IMR-90 (cell line): Measurements from ENCODE around the gene MICB. TPM values are rescaled to one million over a fixed set of nuclear protein-coding genes. Genes with fewer than 3 reads are reported as not detected.

Source experiments
- ATAC-seq: fragments of 200-7000 bp; cut with Tn5 transposase; 2 replicates; pipeline ENCODE4 v1.9.1; 2020; ENCODE audit warnings: low read depth, mild to moderate bottlenecking, moderate library complexity
- BruUV-seq: library from RNA; stranded (reverse); fragments of 400-500 nt; replicated peaks from 2 replicates; lab custom pipeline; 2021; lab: Mats Ljungman, UMichigan
- CTCF ChIA-PET: fragments of 300-600 bp; formaldehyde crosslinking; extraction: SDS; loops from one replicate; lab custom pipeline; 2021; ENCODE audit warnings: antibody characterized with exemption; lab: Yijun Ruan, JAX
- POLR2A ChIA-PET: fragments of 300-600 bp; sonication (Branson Sonifier 250); formaldehyde crosslinking; loops from one replicate; lab custom pipeline; 2022; ENCODE audit warnings: antibody characterized with exemption; ENCODE audit not compliant: unreplicated experiment; lab: Charles Lee
- DNase-seq: peaks from one replicate; pipeline ENCODE4 v3.0.0; 2013
- H2AFZ ChIP-seq: replicated peaks from 2 replicates; pipeline ENCODE3; 2013; ENCODE audit warnings: low read length, mild to moderate bottlenecking; ENCODE audit not compliant: poor library complexity
- H2AK5ac ChIP-seq: 2 replicates; pipeline ENCODE4 v1.6.1; 2013; ENCODE audit warnings: low read depth, low read length, inconsistent platforms
- H2AK9ac ChIP-seq: replicated peaks from 2 replicates; pipeline ENCODE3; 2013; ENCODE audit warnings: mild to moderate bottlenecking, low read depth, low read length, moderate library complexity; ENCODE audit not compliant: poor library complexity
- H2BK120ac ChIP-seq: 2 replicates; pipeline ENCODE4 v1.6.1; 2013; ENCODE audit warnings: low read depth, low read length, inconsistent platforms
- H2BK15ac ChIP-seq: 3 replicates; pipeline ENCODE4 v1.6.1; 2013; ENCODE audit warnings: low read depth, low read length, inconsistent platforms
- H2BK20ac ChIP-seq: 2 replicates; pipeline ENCODE4 v1.6.1; 2013; ENCODE audit warnings: low read depth, mild to moderate bottlenecking, inconsistent platforms, low read length, moderate library complexity
- H2BK5ac ChIP-seq: 2 replicates; pipeline ENCODE4 v1.6.1; 2013; ENCODE audit warnings: mild to moderate bottlenecking, low read depth, low read length, inconsistent platforms; ENCODE audit not compliant: poor library complexity, severe bottlenecking
- H3K14ac ChIP-seq: replicated peaks from 2 replicates; pipeline ENCODE4 v1.6.1; 2013; ENCODE audit warnings: low read depth, low read length, inconsistent platforms
- H3K18ac ChIP-seq: 2 replicates; pipeline ENCODE4 v1.6.1; 2013; ENCODE audit warnings: low read depth, low read length, control low read depth
- H3K23ac ChIP-seq: 2 replicates; pipeline ENCODE4 v1.6.1; 2013; ENCODE audit warnings: low read depth, low read length, inconsistent platforms
- H3K27ac ChIP-seq: 2 replicates; pipeline ENCODE4 v1.5.1; 2013; ENCODE audit warnings: mild to moderate bottlenecking, control low read depth, low read length; ENCODE audit not compliant: insufficient read depth
- H3K27me3 ChIP-seq: 2 replicates; pipeline ENCODE4 v1.6.1; 2013; ENCODE audit warnings: low read length; ENCODE audit not compliant: control insufficient read depth, insufficient read depth
- H3K36me3 ChIP-seq: 2 replicates; pipeline ENCODE4 v1.6.1; 2013; ENCODE audit warnings: low read length, mixed read lengths; ENCODE audit not compliant: control insufficient read depth, insufficient read depth
- H3K4ac ChIP-seq: 2 replicates; pipeline ENCODE4 v1.6.1; 2013; ENCODE audit warnings: low read depth, low read length, inconsistent platforms
- H3K4me1 ChIP-seq: 2 replicates; pipeline ENCODE4 v1.6.1; 2013; ENCODE audit warnings: low read length, mixed read lengths; ENCODE audit not compliant: control insufficient read depth, insufficient read depth
- H3K4me2 ChIP-seq: 2 replicates; pipeline ENCODE4 v1.6.1; 2013; ENCODE audit warnings: low read depth, mild to moderate bottlenecking, control low read depth, low read length, moderate library complexity
- H3K4me3 ChIP-seq: 2 replicates; pipeline ENCODE4 v1.5.1; 2013; ENCODE audit warnings: low read depth, mild to moderate bottlenecking, control low read depth, low read length, moderate library complexity; ENCODE audit not compliant: insufficient read depth
- H3K56ac ChIP-seq: 2 replicates; pipeline ENCODE4 v1.6.1; 2013; ENCODE audit warnings: low read length, inconsistent platforms; ENCODE audit not compliant: insufficient read depth; ENCODE audit errors: extremely low read depth
- H3K79me1 ChIP-seq, 2 experiments: 2 replicates each; pipeline ENCODE4 v1.6.1; 2013; ENCODE audit warnings: low read length in 2 of 2, inconsistent platforms in 1 of 2, low read depth in 1 of 2
- H3K9ac ChIP-seq: 2 replicates; pipeline ENCODE4 v1.6.1; 2013; ENCODE audit warnings: low read depth, low read length, control low read depth
- H3K9me1 ChIP-seq: 2 replicates; pipeline ENCODE4 v1.6.1; 2013; ENCODE audit warnings: low read length, inconsistent platforms; ENCODE audit not compliant: insufficient read depth
- H3K9me3 ChIP-seq: 2 replicates; pipeline ENCODE4 v1.6.1; 2013; ENCODE audit warnings: low read length; ENCODE audit not compliant: control insufficient read depth, insufficient read depth
- H4K20me1 ChIP-seq: 2 replicates; pipeline ENCODE4 v1.6.1; 2013; ENCODE audit warnings: low read length, inconsistent platforms; ENCODE audit not compliant: insufficient read depth
- H4K5ac ChIP-seq: 2 replicates; pipeline ENCODE4 v1.6.1; 2013; ENCODE audit warnings: mild to moderate bottlenecking, low read depth, low read length, control low read depth
- H4K8ac ChIP-seq, 2 experiments: 2 replicates each; pipeline ENCODE4 v1.6.1; 2013; ENCODE audit warnings: low read depth in 2 of 2, low read length in 2 of 2, control low read depth in 1 of 2, inconsistent platforms in 1 of 2
- H4K91ac ChIP-seq: 2 replicates; pipeline ENCODE4 v1.6.1; 2013; ENCODE audit warnings: low read depth, low read length, inconsistent platforms; ENCODE audit not compliant: insufficient read depth
- BHLHE40 ChIP-seq: fragments of 150-350 bp; IDR thresholded peaks from 2 replicates; pipeline ENCODE4 v1.6.1; 2016; ENCODE audit warnings: mild to moderate bottlenecking, low read depth, low read length
- CEBPB ChIP-seq: IDR thresholded peaks from 2 replicates; pipeline ENCODE4 v1.6.1; 2012; ENCODE audit warnings: low read depth, low read length, improper control_type of control experiment
- CHD1 ChIP-seq: IDR thresholded peaks from 2 replicates; pipeline ENCODE4 v1.6.1; 2012; ENCODE audit warnings: low read depth, low read length, improper control_type of control experiment
- ELK1 ChIP-seq: fragments of 150-350 bp; IDR thresholded peaks from 2 replicates; pipeline ENCODE4 v1.6.1; 2016; ENCODE audit warnings: low read depth, mild to moderate bottlenecking, low read length, moderate library complexity, borderline replicate concordance
- FOS ChIP-seq: fragments of 150-350 bp; IDR thresholded peaks from 2 replicates; pipeline ENCODE4 v1.6.1; 2016; ENCODE audit warnings: low read depth, low read length
- MAFK ChIP-seq: IDR thresholded peaks from 2 replicates; pipeline ENCODE4 v1.6.1; 2012; ENCODE audit warnings: low read depth, low read length, improper control_type of control experiment
- MAZ ChIP-seq: IDR thresholded peaks from 2 replicates; pipeline ENCODE4 v1.6.1; 2012; ENCODE audit warnings: low read depth, mild to moderate bottlenecking, low read length, improper control_type of control experiment, moderate library complexity, borderline replicate concordance
- MXI1 ChIP-seq: IDR thresholded peaks from 2 replicates; pipeline ENCODE4 v1.6.1; 2012; ENCODE audit warnings: low read depth, mild to moderate bottlenecking, low read length, moderate library complexity, borderline replicate concordance
- NFE2L2 ChIP-seq: fragments of 150-350 bp; IDR thresholded peaks from 2 replicates; pipeline ENCODE4 v1.6.1; 2016; ENCODE audit warnings: low read depth, mild to moderate bottlenecking, low read length
- POLR2A ChIP-seq: IDR thresholded peaks from 2 replicates; pipeline ENCODE4 v1.6.1; 2012; ENCODE audit warnings: mild to moderate bottlenecking, low read depth, low read length
- RAD21 ChIP-seq: IDR thresholded peaks from 2 replicates; pipeline ENCODE4 v1.6.1; 2012; ENCODE audit warnings: low read length, improper control_type of control experiment
- RCOR1 ChIP-seq: IDR thresholded peaks from 2 replicates; pipeline ENCODE4 v1.6.1; 2012; ENCODE audit warnings: mild to moderate bottlenecking, low read length, improper control_type of control experiment; ENCODE audit not compliant: insufficient replicate concordance
- RFX5 ChIP-seq: IDR thresholded peaks from 2 replicates; pipeline ENCODE4 v1.8.0; 2012; ENCODE audit warnings: low read depth, mild to moderate bottlenecking, low read length, moderate library complexity
- SMC3 ChIP-seq: fragments of 150-350 bp; IDR thresholded peaks from 2 replicates; pipeline ENCODE4 v1.6.1; 2016; ENCODE audit warnings: low read depth, mild to moderate bottlenecking, antibody characterized with exemption, low read length, moderate library complexity
- WGBS, 2 experiments: methylation state at CpG; one replicate each; pipeline versions ENCODE4 v1.1.5 to v1.1.7; 2013; ENCODE audit warnings: missing lambda C conversion rate in 2 of 2; ENCODE audit not compliant: insufficient read length in 1 of 2; ENCODE audit errors: extremely low coverage in 2 of 2; 5-methylcytosine and 5-hydroxymethylcytosine counted together
- dilution Hi-C: fragments of 300-500 bp; cut with HindIII; formaldehyde crosslinking; loops from one replicate; pipeline ENCODE4 v1.14.3; 2018; ENCODE audit warnings: low sequenced_read_pairs; ENCODE audit not compliant: unreplicated experiment
- in situ Hi-C: fragments of 300-500 bp; cut with MboI; formaldehyde crosslinking; loops from 3 replicates; pipeline ENCODE4 v1.14.3; 2019; ENCODE audit warnings: low sequenced_read_pairs, inconsistent platforms, mixed read lengths
- intact Hi-C: fragments of 100-400 bp; cut with micrococcal nuclease; formaldehyde crosslinking; loops from 2 replicates; pipeline ENCODE4 v1.10.0; 2022
- polyA plus RNA-seq, 3 experiments: library from polyadenylated mRNA; depleted of rRNA; stranded (reverse); fragments of >200 nt; gene quantifications; 2 replicates each; pipeline ENCODE4 v1.2.3, GENCODE V29; 2012; ENCODE audit warnings: low replicate concordance in 1 of 3
- total RNA-seq: library from RNA; depleted of rRNA; stranded (reverse); fragments of >200 nt; gene quantifications from 2 replicates; pipeline ENCODE4 v1.2.3, GENCODE V29; 2012
- TF ChIP-seq, protein P1 (sequence below): fragments of 150-350 bp; IDR thresholded peaks from 2 replicates; pipeline ENCODE4 v1.6.1; 2017; ENCODE audit warnings: mild to moderate bottlenecking, antibody characterized with exemption, low read length, low read depth

The MICB gene
- total and polyA plus RNA-seq, 2 of the 4 experiments (the other 2 are of a cell fraction): 9.6 to 11.1 TPM

GRCh38 chr6:31546339-31546957 is 48.5 kb downstream of the MICB start, which contains the start of gene ATP6V1G2:
Gene ATP6V1G2 (minus strand): TSS chr6:31546608. CDS start chr6:31546559, 49 bp downstream.
- Histone ChIP-seq H3K4ac (peak within 1 kb of the TSS; percentile 55), H4K91ac (no peak within 1 kb of the TSS), H2BK120ac (no peak within 1 kb of the TSS), H3K9me3 (no peaks in the 10 kb centered on the region), H2AK9ac (peak within 1 kb of the TSS; percentile 53), H4K20me1 (peaks cover 3% of the 10 kb centered on the region; the same call in 1 of the 2 replicates), H3K9me1 (peaks cover 6% of the 10 kb centered on the region), H4K8ac (peak within 1 kb of the TSS; percentile 28 to 91), H3K27ac (peak within 1 kb of the TSS; percentile 13; the same call in 1 of the 2 replicates), H3K4me1 (peaks cover 6% of the 10 kb centered on the region), H3K23ac (no peak within 1 kb of the TSS), H3K36me3 (peaks cover 11% of the 10 kb centered on the region), H3K4me3 (peak within 1 kb of the TSS; percentile 45), H2BK15ac (no peak within 1 kb of the TSS), H3K14ac (peak within 1 kb of the TSS; percentile 54; the same call in 1 of the 2 replicates), H3K9ac (peak within 1 kb of the TSS; percentile 58), H3K4me2 (peak within 1 kb of the TSS; percentile 88), H3K27me3 (no peaks in the 10 kb centered on the region), H4K5ac (peak within 1 kb of the TSS; percentile 51), H2BK20ac (no peak within 1 kb of the TSS), H2AK5ac (no peak within 1 kb of the TSS; the same call in 1 of the 2 replicates), H3K18ac (no peak within 1 kb of the TSS), H3K56ac (no peak within 1 kb of the TSS), H3K79me1 (peaks cover 8 to 39% of the 10 kb centered on the region in 2 experiments; a peak in 3 of 4 replicates), H2BK5ac (peak within 1 kb of the TSS; percentile 37), H2AFZ (peak within 1 kb of the TSS; percentile 88)
- no TSS peak for BruUV-seq
- intact Hi-C loops: loop anchor here (1.0 to 5.0 kb wide), 6 partner anchors 36 to 406 kb away; partner anchors contain the start of genes GPANK1, HSPA1B and LTB
- POLR2A ChIA-PET: interaction anchor here (0.6 to 1.1 kb wide), 3 partner anchors 35 to 329 kb away, joined by 3 to 13 read pairs (median 7); no protein-coding TSS in a partner anchor
- DNase-seq: peak; percentile 93
- dilution Hi-C loops: no loop called here
- WGBS, 2 experiments: 0% methylated on average over 1 of the region's 11 CpGs; no CpG with 5 or more reads in 1 of the 2 experiments
- CTCF ChIA-PET: interaction anchor here (0.7 to 1.8 kb wide), 12 partner anchors 17 to 115 kb away, joined by 3 to 15 read pairs (median 4); partner anchors contain the start of genes LST1 and NCR3
- ATAC-seq: peak; percentile 81
- in situ Hi-C loops: loop anchor here (5.0 to 10.0 kb wide), 2 partner anchors 51 to 288 kb away; no protein-coding TSS in a partner anchor
- TF ChIP-seq NFE2L2 (no peak), FOS (no peak), MAFK (0 out of 2 replicates have a peak, but pooled peaks have one; percentile 1), MAZ (peak; percentile 16; the same call in 1 of the 2 replicates), RAD21 (peak; percentile 99), MXI1 (no peak), CHD1 (no peak), RCOR1 (peak; percentile 79), SMC3 (peak; percentile 95), BHLHE40 (no peak), CEBPB (no peak), RFX5 (no peak), ELK1 (no peak), POLR2A (peak; percentile 51; the same call in 1 of the 2 replicates)
- TF ChIP-seq, protein P1, sequence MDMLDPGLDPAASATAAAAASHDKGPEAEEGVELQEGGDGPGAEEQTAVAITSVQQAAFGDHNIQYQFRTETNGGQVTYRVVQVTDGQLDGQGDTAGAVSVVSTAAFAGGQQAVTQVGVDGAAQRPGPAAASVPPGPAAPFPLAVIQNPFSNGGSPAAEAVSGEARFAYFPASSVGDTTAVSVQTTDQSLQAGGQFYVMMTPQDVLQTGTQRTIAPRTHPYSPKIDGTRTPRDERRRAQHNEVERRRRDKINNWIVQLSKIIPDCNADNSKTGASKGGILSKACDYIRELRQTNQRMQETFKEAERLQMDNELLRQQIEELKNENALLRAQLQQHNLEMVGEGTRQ: no peak
